ENCODE results near the gene STX8. TPM values are rescaled to one million over a fixed set of nuclear protein-coding genes. Genes with fewer than 3 reads are reported as not detected.

STX8 gene
- total and polyA plus RNA-seq, 9 of the 15 experiments (the other 6 are each of a cell fraction or from before 2014, with no cell fraction given) = 14.6 to 42.5 (median 22.1) TPM

GRCh38 chr17:9231449-9232154, 344.0 kb downstream of the STX8 start:
- ChIA-PET CTCF (ENCODE audit: low intra/inter-chr PET ratio) (no interaction called here), POLR2A (no interaction called here)
- intact Hi-C loops (cut with micrococcal nuclease) (no loop called here), in situ Hi-C loops (cut with MboI) (no loop called here)
- H3K4me3 ChIP-seq = no peak overlapping the region
- no peaks in the 10 kb centered on the region for H3K79me2 ChIP-seq (ENCODE audit: control insufficient read depth, insufficient read depth, low read length)
- no peaks in the 10 kb centered on the region for H3K36me3 ChIP-seq (ENCODE audit: control insufficient read depth, insufficient read depth, low read length)
- no peak overlapping the region for H3K4me2 ChIP-seq (ENCODE audit: insufficient read depth, low read length)
- FAIRE-seq (no peak), DNase-seq (ENCODE audit: extremely low read depth in 1 of 4, low spot score in 3 of 4) (no peak), ATAC-seq (no peak)
- no peaks in the 10 kb centered on the region for H4K20me1 ChIP-seq (replicated peaks; ENCODE audit: control insufficient read depth, insufficient read depth, low read length)
- BruUV-seq (replicated peaks) = no TSS peak
- H3K27ac ChIP-seq (ENCODE audit: extremely low read depth, low read depth, low read length) = no peak overlapping the region
- no peak overlapping the region for H3K9ac ChIP-seq (ENCODE audit: insufficient read depth in 1 of 2, low read depth in 2 of 2, low read length in 2 of 2)
- H3K27me3 ChIP-seq (ENCODE audit: control insufficient read depth in 2 of 2, insufficient read depth in 2 of 2, low read length in 2 of 2) = peaks cover 0 to 26% of the 10 kb centered on the region in 2 experiments; a peak in 2 of 5 replicates
- H2AFZ ChIP-seq (ENCODE audit: low read depth, low read length) = no peak overlapping the region
- no peaks in the 10 kb centered on the region for H3K9me1 ChIP-seq (ENCODE audit: control insufficient read depth, insufficient read depth, low read length)
- WGBS (ENCODE audit: insufficient coverage, low coverage, missing lambda C conversion rate) = 0% methylated on average over 11 of the region's 23 CpGs
- H3K9me3 ChIP-seq (replicated peaks; ENCODE audit: control insufficient read depth, insufficient read depth, low read depth, low read length) = no peaks in the 10 kb centered on the region
- peaks cover 0 to 3% of the 10 kb centered on the region in 2 experiments; a peak in 2 of 5 replicates for H3K4me1 ChIP-seq (replicated peaks in 1 of 2; ENCODE audit: control insufficient read depth in 2 of 2, insufficient read depth in 2 of 2, low read length in 2 of 2)
- TF ChIP-seq COPS2 (conservative IDR thresholded peaks at IDR 0.05) = no peak

DNA sequence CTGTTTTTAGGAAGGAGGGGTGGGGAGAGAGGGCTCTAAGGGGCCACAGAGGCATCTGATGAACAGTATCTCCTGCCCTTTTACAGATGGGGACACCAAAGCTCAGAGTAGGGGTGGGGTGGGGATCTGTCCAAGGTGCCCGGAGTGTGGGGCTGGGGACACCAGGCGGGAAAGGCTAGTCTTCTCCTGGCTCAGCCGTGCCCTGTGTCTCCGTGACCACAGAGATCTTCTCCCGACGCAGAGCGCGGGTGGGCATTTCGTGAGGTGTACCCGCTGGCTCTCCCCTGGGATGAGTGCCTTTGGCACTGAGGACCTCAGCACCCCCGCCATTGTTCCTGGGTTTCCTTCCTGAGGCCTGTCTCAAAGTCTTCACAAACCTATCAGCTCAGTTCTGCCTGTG, 344.8 kb downstream of the STX8 start:
- H3K9me3 ChIP-seq (replicated peaks; ENCODE audit: control insufficient read depth, insufficient read depth, low read depth, low read length) = no peaks in the 10 kb centered on the region
- TF ChIP-seq ZBTB17 (CRISPR knock-in tag; IDR thresholded peaks at IDR 0.05) (no peak), TAF15 (IDR thresholded peaks at IDR 0.05; ENCODE audit: low read depth, low read length) (no peak), ZFP30 (CRISPR knock-in tag; IDR thresholded peaks at IDR 0.05; ENCODE audit: borderline replicate concordance) (no peak), RAD21 (CRISPR knock-in tag; conservative IDR thresholded peaks at IDR 0.05 in 1 of 2, IDR thresholded peaks at IDR 0.05 in 1 of 2) (no peak), MTA2 (IDR thresholded peaks at IDR 0.05; ENCODE audit: low read depth) (no peak), ZNF707 (CRISPR knock-in tag; conservative IDR thresholded peaks at IDR 0.05) (no peak), TEAD2 (tag; IDR thresholded peaks at IDR 0.05) (no peak)
- peaks cover 0 to 3% of the 10 kb centered on the region in 2 experiments; a peak in 2 of 5 replicates for H3K4me1 ChIP-seq (replicated peaks in 1 of 2; ENCODE audit: control insufficient read depth in 2 of 2, insufficient read depth in 2 of 2, low read length in 2 of 2)
- ChIA-PET POLR2A (no interaction called here), CTCF (ENCODE audit: low intra/inter-chr PET ratio) (no interaction called here)
- H3K4me2 ChIP-seq (ENCODE audit: insufficient read depth, low read length) = no peak overlapping the region
- no peak for DNase-seq (ENCODE audit: extremely low read depth in 1 of 4, low spot score in 3 of 4)
- no peak for ATAC-seq
- no peaks in the 10 kb centered on the region for H3K36me3 ChIP-seq (ENCODE audit: control insufficient read depth, insufficient read depth, low read length)
- no peaks in the 10 kb centered on the region for H4K20me1 ChIP-seq (replicated peaks; ENCODE audit: control insufficient read depth, insufficient read depth, low read length)
- no peak overlapping the region for H3K9ac ChIP-seq (ENCODE audit: insufficient read depth in 1 of 2, low read depth in 2 of 2, low read length in 2 of 2)
- WGBS (ENCODE audit: insufficient coverage, low coverage, missing lambda C conversion rate) = 0% methylated on average over 7 of the region's 11 CpGs
- intact Hi-C loops (cut with micrococcal nuclease) = no loop called here
- H2AFZ ChIP-seq (ENCODE audit: low read depth, low read length) = no peak overlapping the region
- H3K4me3 ChIP-seq = no peak overlapping the region
- peaks cover 0 to 20% of the 10 kb centered on the region in 2 experiments; a peak in 2 of 5 replicates for H3K27me3 ChIP-seq (ENCODE audit: control insufficient read depth in 2 of 2, insufficient read depth in 2 of 2, low read length in 2 of 2)
- no peaks in the 10 kb centered on the region for H3K9me1 ChIP-seq (ENCODE audit: control insufficient read depth, insufficient read depth, low read length)
- FAIRE-seq = no peak
- in situ Hi-C loops (cut with MboI) = no loop called here
- H3K27ac ChIP-seq (ENCODE audit: extremely low read depth, low read depth, low read length) = no peak overlapping the region
- BruUV-seq (replicated peaks) = no TSS peak
- no peaks in the 10 kb centered on the region for H3K79me2 ChIP-seq (ENCODE audit: control insufficient read depth, insufficient read depth, low read length)
